SKM-1 treated with dmso at 0.1 percent for 144 hours (cell line): ENCODE results near the gene CELA1.

Experiments
- DNase-seq: peaks from one replicate; lab custom pipeline; 2025; ENCODE audit not compliant: unreplicated experiment; lab: John Stamatoyannopoulos, UW

CELA1 gene

DNA sequence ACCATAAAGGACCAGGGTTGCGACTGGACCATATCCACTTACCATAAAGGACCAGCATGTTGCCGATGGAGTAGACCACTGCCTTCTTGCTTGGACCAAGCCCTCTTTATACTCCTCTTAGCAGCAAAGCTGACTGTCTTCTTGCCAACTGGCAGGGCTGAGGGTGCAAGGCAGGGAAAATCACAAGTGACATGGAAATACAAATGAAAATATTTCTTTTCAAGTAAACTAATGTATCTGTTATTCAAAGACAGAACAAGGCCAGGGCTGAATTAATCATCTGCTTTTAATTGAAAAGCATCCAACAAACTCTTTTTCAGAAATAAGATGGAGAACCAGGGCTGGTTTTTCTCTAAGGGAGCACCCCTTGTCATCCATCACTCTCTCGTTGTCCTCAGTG lies at the start of gene CELA1:
Gene CELA1, minus strand, starts transcription at position 99 of the 400 bp plus-strand sequence. Its CDS starts 41 bp downstream, at position 58.
- no peak for DNase-seq

DNA sequence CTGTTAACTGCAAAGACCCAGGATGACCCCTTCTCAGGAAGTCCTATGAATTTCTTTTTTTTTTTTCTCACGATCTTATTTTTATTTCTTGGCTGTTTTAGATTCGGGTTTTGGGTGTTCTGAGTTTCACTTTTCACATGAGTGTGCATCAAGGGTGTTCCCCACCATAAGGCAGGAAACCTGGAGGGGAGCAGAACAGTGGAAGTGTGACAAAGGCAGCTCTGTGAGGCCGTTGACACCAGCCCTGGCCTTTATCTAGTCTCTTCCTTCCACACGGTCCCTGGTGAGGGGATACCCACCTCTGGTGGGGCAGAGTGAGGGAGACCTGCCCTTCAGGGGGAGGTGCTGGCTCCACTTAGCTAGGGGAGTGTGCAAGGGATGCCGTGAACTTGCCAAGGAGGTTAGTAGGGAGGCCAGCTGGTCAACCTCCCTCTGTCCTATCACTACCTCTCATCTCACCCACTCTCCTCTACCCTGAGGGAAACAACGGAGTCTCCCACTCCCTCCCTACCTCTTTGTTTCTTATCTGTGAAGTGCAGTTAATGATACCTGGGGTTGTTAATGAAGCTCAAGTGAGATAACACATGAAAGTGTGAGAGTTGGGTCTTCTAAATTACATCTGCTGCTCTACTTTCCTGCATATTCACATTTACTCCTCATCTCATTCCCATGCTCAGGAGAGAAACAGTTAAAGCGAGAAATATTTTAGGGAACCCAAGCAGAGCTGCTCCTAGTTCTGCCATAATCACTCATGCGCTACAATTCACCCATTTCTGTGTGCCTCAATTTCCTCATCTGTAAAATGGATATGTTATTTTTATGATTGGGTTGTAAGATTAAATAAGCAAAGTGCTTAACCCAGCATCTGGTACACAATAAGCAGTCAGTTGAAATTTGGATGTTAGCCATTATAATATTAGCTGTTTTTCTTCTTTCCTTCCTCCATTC lies 49.1 kb upstream of the CELA1 start:
- DNase-seq, result no peak

DNA sequence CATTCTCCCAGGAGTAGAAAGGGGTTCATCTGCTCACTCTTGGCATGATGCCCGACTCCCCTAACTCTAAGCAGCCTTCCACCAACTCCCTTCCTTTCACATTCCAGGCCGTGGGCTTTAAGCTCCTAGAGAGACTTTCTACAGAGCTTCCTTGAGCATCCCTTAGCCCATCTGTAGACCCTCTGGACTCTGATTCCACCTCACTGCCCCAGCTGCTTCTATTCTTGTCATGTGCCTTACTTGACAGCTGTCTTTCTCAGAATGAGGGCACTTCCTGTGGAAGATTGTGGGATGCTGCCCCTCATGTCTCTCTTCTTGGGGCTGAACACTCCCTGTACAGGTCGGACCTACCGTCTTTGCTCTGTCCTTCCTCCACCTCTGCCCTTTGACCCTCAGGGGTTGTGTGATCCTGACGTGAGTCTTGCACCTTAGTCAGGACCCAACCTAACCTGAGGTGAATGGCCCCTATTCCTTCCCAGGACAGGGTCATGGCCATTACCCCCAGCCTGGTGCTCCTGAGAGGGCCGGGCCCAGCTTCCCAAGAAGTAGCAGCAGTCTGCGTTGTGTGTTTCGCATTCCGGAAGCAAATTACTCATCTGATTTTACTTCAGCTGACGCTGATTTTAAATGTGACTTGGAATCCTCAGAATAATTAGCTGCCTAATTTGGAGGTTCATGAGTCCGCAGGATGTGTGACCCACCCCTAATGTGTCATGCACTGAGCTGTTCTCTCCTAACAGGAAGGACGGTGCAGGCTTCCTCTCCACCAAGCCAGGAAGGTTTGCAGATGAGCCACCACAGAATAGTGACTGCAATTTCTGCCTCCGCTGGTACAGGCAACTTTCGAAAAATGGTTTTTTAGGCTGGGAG lies 47.4 kb upstream of the CELA1 start:
- DNase-seq, result no peak

DNA sequence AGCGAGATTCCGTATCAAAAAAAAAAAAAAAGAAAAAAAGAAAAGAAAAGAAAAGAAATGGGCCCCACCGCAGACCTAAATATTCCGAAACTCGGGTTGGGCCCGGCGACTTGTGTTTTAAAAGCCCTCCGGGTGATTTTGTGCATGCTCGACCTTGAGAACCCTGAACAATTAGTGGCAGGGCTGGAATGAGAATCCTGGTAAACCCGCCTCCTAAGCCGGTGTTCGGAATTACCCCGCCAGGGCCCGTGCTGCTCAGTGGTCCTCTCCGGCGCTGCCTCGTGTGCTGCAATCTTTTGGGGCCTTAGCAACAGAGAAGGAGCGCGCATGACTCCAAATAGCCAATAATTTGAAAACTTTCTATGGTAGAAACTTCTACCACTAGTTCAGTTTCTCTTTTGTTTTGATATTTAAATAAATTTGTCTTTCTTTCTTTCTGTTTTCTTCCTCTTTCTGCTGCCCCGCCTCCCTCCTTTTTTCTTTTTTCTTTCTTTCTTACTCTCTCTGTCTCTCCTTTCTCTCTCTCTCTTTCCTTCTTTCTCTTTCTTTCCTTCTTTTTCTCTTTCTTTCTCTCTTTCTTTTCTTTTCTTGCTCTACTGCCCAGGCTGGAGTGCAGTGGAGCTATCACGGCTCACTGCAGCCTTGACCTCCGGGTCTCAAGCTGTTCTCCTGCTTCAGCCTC lies 46.2 kb upstream of the CELA1 start:
- DNase-seq, result no peak

DNA sequence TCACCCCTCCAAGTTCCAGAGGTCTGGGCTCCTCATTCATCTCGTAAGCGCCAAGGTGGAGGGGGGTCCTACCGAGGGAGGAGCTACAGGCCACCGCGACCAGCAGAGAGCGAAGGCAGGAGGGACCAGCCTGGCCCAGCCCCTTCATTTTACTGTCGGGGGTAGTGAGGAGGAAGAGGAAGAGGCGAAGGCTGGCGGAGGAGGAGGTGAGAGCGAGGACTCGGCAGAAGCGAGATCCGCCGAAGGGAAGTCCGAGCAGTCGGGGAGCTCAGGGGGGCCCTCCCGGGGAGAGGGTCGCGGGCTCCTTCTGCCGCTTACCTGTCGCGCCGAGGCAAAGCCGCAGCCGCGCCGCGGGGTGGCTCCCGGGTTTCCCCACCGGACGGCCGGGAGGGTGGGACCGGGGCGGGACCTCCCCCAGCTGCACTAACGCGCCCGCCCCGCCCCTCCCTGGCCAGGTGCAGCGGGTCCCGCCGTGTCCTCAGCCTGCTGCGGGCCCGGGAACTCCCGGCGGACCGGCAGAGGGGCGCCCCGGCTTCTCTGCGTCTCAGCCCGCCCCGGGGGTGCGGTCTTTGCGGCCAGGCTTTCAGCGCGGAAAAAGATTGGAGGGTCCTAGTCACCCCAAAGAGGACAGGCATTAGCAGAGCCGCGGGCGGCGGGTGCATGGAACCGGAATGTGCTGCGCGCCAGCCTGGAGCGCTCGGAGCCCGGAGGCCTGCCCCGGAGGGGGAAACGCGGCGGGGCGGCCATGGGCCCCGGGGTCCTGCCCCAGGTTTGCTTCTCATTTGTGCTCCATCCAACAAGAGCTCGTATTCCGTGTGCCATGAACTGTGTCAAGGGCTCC lies 45.0 kb upstream of the CELA1 start, which contains the start of gene GALNT6:
Gene GALNT6, minus strand, starts transcription at position 124 of the 841 bp plus-strand sequence. CDS start 11,625 bp downstream, outside the sequence.
- DNase-seq, result peak; percentile 62

DNA sequence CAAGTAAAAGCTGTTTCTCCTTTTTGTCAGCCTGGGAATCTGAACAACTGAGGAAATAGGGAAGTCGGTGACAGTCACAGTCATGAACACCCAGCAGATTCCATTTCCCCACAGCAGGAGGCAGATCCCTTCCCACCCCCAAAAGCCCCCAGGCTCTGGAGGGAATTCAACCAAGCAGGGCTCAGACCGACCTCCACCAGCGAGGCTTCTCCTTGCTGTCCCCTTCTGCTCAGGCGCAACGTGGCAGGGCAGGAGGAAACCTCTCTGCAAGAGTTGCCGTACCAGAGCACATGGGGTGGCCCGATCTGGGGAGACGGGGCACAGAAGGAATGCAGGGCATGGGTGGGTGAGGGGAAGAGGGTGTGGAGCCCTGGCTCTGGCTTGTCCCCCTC lies 44.4 kb upstream of the CELA1 start:
- peak; percentile 62 for DNase-seq

DNA sequence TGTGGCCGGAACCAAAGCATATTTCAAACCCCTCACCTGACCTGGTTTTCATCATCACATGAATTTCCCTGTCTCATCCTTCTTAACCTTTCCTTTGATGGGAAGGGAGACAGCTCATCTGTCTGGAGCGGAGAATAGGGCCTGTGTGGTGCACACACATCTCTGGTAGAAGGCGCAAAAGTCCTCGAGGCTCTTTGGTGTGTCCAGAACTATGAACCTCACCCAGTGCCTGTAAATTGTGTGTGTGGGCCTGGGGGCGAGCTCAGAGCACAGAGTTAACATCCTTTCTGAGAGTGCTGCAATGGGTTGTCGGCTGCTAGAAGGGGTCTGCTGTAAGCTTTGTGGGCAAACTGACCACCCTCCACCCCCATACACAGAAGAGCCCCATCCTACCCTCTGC lies 44.0 kb upstream of the CELA1 start:
- DNase-seq, result no peak

DNA sequence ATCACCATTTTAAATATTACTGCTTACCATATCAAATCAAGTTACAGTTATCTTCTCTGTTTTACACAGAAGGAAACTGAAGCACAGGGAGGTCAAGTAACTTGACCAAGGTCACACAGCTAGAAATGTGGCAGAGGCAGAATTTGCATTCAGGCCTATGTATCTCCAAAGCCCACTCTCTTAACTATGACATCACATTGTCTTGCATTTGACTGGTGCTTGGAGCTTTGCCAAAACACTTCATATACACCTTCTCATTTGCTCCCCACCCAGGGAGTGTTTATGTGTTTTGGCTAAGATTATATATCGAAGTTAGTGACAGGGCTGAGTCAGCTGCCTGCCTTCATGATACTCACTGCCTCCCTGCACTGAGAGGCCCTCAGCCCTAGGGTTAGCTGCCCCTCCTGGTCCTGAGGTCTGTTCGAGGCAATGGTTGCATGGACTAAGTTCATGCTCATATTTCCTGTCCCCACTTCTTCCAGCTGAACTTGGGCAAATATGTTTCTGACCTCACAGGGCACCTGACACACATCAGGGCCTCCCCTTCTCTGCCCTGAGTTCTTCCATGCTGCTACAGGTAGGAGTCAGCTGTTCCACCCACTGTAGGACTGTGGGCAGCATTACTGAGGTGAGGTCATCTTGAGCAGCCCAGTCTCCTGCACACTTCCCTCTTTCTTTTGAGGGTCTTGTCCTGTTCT lies 43.0 kb upstream of the CELA1 start:
- no peak for DNase-seq

DNA sequence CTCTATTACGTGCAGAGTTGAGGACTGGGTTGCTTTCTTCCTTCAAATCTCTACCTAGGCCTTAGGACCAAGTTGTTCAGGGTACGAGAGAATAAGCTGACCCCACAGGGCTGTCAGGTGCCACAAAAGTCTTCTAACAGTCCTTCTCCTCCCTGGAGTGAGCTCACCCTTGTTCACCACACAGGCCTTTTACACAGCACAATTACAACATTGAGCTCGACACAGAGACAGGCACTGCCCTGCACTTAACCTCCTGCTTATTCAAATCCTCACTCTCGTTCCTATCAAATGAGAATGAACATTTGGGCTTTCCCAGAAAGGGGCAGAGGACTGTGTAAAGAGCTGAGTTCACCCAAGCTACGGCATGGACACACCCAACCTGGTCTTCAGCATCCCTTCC lies 42.4 kb upstream of the CELA1 start:
- DNase-seq, result no peak

DNA sequence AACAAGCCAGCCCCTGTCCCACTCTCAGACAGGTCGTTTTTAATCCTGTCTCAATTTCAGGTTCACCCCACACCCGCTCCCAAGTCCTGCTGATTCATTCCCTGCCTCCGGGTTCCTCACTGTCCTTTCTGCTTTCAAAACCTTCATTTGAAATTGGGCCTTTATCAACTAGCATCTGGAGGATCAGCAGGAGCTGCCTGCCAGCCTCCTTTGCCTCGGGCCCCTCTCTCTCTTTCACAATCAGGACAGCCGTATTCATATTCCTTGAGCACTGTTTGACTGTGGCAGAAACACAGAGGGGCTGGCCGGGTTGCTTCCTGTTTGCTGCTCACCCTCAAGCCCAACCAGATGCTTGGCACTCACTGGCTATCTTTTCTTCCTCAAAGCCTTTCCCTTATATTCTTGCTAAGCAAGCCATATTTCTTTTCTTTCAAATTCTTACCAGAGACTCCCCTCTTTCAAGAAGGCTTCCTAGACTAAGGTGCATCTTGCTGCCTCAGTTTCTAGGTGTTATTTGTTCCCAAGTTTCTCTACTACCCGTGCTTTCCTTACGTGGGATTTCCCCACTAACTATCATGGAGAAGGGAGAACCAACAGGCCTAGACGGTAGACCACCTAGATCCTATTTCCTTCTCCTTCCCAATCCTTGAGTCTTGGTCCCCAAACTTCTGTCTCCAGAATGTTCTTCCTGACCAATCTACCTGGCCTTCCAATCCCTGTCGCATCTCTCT lies 41.8 kb upstream of the CELA1 start:
- peak; percentile 33 for DNase-seq

DNA sequence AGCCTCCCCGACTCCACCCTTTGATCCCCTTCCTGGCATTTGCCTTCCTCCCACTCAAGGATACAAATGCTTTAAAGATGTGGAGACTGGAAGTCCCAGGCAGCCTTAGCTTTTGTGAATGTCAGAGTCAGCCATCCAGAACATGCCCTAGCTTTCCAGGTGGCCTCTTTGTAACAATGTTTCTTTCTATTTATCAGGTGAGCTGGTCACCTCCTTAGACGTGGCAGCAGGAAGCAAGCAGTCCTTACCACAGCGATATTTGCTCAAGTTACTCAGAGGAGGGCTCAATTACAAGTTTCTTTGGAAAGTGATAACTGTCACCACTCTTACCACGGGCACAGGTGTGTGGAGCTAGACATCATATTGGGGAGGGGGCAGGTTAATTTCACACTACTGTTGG lies 39.9 kb upstream of the CELA1 start:
- DNase-seq, result no peak

DNA sequence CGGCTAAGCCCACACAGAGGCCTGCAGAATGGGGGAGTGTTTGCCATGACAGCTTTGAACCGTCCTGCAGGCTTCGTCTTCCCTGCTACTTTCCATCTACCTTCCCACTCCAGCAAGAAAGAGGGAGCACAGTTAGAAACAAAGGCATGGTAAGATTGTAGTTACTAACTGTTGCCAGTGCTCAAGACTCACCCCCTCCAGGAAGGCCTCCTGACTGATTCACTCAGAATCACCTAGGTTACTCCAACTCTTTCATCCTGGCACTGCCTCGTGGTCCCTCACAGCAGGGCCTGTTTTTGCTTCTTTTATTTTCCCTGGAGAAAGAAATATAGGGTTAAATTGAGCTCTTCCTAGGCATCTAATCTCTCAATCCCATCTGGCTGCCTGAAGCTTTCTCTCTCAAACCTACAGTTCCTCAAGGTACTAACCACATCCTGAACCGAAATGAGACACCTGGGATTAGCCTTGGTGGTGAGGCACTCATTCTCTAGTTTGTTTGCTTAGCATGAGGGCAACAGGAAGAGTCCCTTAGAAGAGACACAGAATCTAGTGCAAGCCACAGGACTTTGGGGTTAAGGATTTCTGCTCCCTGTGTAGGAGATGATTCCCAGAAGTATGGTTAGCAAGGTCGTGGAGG lies 36.9 kb upstream of the CELA1 start:
- no peak for DNase-seq

DNA sequence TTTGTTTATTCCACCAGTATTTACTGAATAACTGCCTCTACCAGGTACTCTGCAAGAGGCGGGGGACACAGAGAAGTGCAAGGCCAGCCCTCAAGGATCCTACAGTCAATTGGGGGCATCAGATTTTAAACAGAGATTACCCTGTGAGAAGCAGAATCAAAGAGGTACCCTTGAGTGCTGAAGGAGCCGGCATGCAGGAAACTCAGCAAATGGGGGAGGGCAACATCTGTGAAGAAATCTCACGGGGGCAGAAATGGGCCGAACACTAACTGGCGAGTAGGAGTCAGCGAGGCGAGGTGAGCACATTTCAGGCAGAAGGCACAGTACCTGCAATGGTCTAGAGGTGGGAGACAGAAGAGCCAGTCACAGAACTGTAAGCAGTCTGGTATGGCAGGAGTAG lies 35.7 kb upstream of the CELA1 start:
- no peak for DNase-seq

DNA sequence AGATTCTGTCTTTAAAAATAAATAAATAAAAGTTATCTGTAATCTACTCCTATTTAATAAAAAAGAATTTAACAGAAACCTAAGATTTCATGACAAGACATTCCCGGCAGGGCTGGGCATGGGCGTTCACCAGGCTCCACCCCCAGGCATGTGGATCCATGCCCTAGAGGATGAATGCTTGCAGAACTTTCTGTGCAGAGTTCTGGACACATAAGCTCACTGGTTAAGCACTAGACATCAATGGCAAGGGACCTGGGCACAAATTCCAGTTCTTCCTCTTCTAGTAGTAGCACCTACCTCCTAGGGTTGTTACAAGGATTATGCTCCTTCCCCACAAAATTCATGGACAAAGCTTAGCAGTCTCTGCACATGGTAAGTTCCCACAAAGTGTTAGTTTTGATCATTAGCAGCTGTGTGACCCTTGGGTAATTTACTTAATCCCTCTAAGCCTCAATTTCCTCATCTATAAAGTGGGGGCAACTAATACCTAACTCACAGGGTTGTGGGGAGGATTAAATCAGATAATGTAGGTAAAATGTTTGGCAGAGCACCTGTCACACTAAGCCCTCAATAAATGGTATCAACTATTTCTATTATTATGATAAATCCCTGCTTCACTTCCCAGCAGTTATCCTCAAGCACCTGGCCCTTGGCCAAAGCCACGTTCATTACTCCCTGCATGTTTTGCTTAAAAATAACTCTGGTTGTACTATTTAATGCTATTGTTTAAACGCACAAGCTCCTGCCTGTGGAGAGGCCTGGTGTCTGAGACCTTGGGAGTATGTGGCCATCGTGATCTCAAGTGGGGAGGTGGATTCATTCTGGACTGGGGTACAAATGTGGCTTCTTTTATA lies 35.0 kb upstream of the CELA1 start:
- DNase-seq, result no peak

DNA sequence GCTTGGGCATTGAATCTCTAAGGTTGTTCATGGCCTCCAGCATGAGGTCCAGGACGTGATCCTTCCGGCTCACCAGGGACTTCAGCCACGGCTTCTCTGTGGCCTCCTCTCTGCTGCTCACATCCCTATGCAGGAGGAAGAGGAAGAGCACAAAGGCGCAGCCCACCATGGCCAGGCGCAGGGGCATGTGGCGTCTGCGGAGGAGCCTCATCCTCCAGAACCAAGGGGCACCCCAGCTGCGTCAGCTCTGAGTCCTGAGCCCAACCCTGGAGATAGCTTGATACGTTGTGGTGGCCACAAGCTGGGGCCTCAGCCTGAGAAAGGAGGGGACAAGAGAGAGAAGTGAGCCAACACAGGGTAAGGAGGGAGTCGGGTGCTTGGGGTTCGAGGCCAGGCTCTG lies 33.1 kb upstream of the CELA1 start:
- DNase-seq, result no peak

DNA sequence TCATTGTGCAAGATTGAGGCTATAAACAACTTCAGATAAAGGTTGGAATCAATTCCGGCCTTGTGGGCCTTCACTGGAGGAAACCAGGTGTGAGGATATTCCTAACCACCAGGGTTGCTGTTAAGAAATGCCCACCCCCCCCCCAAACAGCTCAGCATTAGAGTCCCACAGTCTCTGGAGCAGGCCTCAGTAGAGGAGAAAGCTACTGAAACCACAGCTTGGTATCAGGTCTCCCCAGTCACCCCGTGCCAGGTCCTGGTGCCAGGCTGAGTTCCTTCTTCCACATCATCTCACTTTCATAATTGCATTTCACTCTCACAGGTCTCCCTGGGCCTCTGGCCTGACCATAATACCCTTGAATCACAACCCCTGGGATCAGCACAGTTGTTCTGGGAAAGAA lies 32.3 kb upstream of the CELA1 start:
- DNase-seq, result no peak

DNA sequence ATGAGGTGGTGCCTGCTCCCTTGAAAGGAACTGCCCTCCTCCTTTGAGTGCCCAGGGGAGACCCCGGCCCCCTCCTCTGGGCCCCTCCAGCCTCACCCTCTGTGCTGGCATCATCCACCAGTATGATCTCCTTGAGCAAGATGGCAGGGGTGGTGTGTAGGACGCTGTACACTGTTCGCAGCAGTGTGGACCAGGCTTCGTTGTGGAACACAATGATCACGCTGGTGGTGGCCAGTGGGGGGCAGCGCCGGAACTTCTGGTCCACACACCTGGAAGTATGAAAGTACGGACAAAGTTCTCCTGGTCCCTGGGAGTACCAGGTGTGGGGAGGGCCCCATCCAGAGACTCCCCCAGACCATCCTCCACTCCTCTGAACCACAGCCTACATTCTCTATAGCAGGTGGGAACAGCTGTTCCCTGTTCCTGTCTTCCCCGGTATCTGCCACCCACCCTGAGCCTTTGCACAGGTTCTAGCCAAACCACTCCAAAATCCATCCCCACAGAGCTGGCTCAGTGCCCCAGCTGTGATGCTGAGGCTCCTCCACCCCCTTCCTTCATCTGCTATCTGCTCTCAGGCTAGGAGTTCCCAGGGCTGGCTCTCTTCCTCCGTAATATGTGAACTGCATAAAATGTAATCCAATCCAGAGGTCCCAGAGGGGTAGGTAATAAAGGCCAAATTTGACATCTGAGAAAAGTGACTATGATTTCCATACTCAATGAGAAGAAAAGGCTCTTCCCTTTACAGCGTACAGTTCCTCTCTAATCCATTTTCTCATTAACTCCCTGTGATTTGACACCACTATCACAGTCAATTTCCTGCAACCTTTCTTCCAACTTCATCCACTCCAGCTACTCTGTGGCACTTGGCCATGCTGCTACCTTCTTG lies 30.9 kb upstream of the CELA1 start:
- DNase-seq, result no peak
